ENCODE data around the gene GSTP1.
A peak's percentile ranks its signal among the peaks of the same experiment; 100 is the strongest.
"Not testable (repeated sequence)": the region's sequence is repeated elsewhere in the genome, so short reads cannot be mapped to it uniquely, and the experiment has no call there.

The GSTP1 gene

DNA sequence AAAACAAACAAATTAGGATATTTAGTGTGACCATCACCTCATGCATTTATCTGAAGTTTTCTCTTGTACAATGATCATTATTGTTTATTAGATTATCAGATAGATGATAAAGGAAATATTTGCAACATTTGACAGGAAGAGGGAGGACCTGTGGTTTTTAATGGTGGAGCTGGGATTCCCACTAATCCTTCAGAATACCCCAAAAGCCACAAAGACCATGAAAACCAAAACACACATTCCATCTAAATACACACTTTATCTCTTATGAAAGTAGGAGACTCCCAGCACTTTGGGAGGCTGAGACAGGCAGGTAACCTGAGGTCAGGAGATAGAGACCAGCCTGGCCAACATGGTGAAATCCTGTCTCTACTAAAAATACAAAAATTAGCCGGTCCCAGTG is 15.5 kb downstream of the GSTP1 start:
- no peak for DNase-seq

DNA sequence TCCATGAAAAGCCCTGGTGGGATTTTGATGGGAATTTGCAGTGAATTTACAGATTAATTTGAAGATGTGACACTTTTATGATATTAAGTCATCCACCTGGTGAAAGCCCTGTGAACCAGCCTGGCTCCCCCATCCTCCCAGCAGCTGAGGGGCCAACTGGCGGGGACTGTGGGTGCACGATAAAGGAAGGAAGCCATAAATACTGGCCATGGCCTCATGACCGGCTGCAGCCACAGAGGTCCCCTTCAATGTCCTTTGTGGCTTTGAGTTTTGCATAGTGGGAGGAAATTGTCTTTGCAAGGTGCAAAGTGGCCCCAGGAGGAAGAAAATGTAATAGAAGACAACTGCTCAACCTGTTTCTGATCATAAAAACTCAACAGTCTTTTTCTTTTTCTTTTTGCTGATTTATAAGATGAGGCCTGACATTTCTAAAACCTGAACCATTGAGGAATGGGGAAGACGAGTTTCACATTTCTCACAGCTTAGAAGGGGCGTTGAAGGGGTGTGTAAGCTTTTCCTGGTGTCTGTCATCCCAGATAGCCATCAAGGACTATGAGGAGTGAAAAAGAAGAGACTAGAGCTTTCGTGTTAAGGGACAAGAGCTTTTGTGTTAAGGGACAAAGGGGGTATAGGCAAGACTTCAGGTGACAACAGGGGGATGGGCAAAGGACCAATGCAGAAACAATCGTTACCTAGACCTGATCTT is 16.9 kb downstream of the GSTP1 start:
- DNase-seq = no peak

DNA sequence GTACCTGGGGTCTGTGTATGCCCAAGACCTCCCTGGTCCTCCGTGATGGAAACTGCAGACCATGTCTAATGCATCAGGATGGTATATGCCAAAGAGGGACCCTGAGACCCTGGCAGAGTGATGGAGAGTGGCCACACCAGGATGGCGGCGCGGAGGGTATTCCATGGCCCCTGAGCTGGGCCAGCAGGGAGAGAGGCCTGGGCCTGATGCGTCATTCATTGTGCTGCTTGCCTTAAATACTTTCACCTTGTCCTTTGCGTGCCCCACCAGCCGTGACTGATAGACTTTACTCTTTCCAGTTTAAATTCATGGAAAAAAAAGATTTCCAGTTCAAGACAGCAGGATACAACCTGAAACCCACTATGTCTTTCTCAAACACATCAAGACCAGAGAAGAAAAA is 17.5 kb downstream of the GSTP1 start:
- no peak for DNase-seq

DNA sequence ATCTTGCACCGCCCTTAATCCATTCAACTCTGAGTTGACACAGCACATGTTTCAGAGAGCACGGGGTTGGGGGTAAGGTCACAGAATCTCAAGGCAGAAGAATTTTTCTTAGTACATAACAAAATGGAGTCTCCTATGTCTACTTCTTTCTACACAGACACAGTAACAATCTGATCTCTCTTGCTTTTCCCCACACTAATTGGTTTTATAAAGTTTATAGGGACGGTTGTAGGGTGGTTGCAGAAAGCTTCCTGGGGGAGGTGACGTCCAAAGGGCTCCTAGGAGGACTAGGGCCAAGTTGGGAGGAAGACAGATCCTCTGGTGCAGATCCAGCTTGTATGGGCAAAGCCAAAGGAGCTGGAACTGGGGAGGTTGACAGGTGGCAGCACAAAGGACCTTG is 20.5 kb downstream of the GSTP1 start:
- not testable (repeated sequence) for DNase-seq

DNA sequence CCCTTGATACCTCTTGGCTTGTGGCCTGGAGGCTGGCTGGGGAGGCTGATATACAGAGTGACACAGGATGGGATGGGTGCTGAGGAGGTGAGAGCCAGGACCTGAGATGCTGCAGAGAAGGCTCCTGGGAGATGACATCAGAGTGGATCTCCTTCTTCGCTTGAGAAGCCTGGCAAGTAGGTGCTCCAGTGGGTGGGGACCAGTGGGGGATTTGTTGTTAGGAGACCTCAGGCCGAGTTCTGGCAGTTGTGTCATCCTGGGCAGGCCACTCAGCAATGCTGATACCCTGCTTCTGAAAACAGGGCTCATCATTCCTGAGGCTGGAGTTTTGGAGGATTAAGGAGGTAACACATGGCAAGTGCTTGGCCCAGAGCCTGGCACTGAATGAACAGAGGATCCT is 21.2 kb downstream of the GSTP1 start:
- no peak for DNase-seq

DNA sequence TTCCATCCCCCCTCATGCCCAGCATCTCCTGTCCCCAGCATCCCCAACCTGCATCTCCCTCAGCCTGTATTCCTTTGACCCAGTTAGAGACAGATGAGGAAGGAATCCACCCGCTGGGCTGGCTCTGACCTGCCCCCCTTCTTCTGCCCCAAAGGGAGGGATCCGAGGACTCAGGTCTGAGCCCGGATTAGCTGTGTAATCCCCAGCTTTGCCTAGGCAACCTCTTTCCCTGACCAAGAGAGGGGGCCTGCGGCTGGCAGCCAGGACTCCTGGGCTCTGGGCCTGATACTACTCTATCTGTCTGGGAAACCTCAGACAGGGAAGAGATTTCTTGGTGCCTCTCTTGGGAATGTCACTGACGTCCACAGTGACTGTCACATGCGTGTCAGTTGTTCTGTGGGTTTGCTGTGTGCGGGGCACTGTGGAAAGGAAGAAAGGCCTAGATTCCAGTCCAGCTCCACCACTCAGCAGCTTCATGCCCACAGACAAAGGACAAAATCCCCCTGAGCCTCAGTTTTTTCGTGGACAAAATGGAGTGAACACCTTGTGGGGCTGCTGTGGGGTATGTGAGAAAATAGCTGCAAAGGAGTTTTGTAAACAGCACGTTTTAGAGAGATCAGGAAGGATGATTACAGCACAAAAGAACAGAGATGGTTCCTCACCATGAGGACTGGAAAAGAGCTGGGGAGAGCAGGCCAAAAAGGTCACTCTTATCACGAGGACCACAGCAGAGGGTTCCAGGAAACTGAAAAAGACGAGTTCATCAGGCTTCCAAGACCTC is 21.8 kb downstream of the GSTP1 start:
- no peak for DNase-seq

DNA sequence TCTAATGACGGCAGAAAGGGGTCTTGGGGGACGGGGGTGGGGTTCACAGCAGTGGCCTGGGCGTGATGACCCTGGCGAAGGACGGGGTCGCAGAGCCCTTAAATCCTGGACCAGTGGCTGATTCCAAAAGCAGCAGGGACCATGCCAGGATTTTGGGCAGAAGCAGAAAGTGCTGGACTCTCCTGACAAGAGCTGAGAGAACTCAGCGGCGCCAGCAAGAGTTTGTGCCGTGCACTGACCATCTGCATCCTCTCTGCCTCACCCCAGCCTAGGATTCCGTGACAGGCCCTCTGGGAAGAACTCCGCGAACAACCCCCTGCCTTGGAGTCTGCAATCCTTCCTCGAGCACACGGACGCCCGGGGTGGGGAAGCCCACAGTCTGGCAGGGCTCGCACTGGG is 22.5 kb downstream of the GSTP1 start:
- no peak for DNase-seq

DNA sequence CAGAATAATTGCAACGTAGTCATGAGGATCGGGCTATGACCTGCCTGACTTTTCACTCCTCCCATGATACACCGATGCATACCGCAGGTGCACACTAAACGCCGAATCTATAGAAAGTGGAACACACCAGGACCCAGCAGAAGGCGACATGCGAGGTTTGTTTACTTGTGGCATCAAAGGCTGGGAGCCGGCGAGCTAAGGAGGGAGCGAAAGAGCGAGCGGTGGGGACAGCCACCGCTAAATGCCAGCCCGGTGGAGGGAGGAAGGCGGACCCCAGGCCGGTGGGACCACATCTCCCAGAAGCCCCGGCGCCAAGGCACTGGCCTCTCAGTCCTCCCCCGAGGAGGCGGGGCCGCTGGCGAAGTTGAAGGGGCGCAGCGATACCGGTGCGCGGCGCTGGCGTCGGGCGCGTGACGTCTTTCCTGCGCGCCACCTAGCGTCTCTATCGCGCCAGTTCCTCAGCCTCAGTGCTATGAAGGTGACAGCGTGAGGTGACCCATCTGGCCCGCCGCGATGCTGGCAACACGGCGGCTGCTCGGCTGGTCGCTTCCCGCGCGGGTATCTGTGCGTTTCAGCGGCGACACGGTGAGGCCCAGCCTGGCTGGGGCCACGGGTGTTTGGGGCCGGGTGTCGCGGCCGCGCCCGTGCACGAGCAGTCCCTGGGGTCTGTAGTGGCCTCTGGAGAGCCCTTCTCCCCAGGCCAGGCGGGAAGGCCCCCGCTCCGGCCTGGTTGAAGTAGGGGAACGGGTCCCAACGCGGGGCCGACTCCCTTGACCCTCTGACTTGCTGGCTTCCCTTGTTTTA is 23.1 kb downstream of the GSTP1 start, which contains the start of gene NDUFV1:
NDUFV1 (plus strand) TSS at position 445 of the 804 bp plus-strand sequence; CDS start at position 514, 69 bp downstream.
- DNase-seq = peak; percentile 88

DNA sequence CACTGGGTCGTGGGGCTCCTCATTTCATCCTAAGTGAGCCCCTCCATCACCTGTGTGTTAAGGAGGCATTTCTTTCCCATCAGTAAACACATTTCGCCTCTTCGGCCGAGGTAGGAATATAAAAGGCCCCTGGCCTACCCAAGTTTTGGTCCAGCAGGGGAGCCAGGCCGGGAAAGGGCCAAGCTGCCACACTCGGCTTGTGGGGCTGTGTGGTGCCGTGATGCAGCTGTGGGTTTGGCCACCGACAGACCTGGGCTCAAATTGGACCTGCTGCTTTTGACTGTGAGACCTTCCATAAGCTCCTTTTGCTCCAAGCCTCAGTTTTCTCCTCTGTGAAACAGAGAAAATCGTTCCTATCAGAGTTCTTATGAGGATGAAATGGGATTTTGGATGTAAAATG is 23.9 kb downstream of the GSTP1 start:
- no peak for DNase-seq

DNA sequence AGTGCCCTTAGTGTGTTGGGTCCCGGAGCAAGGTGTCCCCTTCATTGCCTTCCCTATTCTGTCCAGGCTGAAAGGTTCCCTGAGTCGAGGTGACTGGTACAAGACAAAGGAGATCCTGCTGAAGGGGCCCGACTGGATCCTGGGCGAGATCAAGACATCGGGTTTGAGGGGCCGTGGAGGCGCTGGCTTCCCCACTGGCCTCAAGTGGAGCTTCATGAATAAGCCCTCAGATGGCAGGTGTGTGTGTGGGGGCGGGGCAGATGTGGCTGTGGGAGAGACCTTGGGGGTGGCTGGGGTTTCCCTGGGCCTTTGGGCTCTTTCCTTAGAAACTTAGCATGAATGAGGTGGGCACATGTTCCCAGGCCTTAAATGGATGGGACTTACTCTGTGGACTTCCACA is 24.9 kb downstream of the GSTP1 start:
- no peak for DNase-seq

DNA sequence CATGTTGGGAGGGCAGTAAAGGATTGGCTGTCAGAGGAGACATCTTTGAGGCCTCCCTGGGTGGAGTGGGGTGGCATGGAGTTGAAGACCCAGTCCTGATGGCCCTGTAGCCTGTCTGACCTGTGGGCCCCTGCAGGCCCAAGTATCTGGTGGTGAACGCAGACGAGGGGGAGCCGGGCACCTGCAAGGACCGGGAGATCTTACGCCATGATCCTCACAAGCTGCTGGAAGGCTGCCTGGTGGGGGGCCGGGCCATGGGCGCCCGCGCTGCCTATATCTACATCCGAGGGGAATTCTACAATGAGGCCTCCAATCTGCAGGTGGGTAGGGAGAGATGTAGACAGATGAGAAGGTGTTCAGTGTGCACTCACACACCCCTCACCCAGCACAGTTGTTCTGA is 25.7 kb downstream of the GSTP1 start:
- DNase-seq = no peak

DNA sequence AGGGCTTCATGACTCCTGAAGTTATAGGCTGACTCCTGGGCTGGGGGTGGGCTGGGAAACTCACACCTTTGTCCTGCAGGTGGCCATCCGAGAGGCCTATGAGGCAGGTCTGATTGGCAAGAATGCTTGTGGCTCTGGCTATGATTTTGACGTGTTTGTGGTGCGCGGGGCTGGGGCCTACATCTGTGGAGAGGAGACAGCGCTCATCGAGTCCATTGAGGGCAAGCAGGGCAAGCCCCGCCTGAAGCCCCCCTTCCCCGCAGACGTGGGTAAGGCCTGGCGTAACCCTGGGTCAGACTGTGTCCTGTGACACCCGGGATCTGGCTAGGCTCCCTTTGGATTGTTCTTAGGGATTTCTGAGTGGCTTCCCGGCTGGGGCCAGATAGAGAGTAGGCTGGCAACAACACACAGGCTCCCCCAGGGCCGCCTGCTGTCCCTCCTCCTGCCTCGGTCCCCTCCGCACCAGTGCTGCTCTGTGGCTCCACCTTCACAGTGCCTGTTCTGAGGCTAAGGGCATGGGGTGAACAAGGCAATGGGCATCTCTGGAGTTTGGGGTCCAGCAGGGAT is 26.8 kb downstream of the GSTP1 start:
- DNase-seq = no peak

DNA sequence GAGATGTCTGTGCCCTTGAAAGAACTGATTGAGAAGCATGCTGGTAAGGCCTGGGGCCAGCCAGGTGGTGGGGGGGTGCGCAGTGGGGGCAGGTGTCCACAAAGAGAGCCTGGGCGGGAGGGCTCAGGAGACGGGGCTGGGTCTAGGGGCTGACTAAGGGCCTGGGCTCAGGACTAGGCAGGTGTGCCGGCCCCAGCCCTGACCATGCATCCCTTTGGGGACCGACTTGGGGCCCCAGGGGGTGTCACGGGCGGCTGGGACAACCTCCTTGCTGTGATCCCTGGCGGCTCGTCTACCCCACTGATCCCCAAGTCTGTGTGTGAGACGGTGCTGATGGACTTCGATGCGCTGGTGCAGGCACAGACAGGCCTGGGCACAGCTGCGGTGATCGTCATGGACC is 27.6 kb downstream of the GSTP1 start:
- DNase-seq = no peak

DNA sequence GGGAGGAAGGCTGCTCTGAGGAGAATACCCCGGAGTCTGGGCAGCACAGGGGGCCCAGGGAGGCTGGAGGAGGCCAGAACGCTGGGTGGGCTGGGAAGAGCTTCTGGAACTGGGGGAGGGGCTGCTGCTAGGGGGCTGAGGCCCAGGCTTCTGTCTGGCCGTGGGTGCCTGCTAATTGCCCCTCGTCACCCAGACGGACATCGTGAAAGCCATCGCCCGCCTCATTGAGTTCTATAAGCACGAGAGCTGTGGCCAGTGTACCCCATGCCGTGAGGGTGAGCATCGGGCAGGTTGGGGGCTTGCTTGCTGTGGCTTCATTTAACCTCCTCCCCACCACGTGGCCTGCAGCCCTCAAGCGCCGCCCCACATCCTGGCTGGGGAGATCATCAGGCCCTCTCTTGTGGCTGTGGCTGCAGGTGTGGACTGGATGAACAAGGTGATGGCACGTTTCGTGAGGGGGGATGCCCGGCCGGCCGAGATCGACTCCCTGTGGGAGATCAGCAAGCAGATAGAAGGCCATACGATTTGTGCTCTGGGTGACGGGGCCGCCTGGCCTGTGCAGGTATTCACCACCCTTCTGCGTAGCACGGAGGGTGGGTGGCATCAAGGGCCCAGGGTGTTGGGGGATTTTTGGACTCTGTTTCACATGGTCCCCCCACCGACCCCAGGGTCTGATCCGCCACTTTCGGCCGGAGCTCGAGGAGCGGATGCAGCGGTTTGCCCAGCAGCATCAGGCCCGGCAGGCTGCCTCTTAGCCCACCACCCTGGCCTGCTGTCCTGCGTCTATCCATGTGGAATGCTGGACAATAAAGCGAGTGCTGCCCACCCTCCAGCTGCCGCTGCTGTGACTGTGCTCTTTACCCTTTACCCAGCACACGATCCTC is 28.3 kb downstream of the GSTP1 start:
- no peak for DNase-seq

DNA sequence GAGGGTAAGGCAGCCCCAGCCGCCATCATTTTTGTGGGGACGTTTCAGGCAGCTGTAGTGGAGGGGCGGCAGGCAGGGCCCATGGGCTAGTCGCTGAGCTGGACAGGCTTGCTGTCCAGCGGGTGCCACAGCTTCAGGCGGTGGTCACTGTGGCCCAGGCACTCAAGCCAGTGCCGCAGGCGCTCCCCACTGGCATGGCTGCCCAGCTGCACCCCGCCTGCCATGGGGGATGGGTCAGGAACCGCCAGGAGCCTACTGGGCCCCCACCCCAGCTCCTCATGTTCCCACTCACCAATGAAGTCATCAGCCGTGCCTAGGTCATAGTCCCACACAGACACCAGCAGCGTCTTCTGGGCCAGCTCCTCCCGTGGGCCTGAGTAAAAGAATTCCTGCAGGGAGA is 29.1 kb downstream of the GSTP1 start:
- no peak for DNase-seq

DNA sequence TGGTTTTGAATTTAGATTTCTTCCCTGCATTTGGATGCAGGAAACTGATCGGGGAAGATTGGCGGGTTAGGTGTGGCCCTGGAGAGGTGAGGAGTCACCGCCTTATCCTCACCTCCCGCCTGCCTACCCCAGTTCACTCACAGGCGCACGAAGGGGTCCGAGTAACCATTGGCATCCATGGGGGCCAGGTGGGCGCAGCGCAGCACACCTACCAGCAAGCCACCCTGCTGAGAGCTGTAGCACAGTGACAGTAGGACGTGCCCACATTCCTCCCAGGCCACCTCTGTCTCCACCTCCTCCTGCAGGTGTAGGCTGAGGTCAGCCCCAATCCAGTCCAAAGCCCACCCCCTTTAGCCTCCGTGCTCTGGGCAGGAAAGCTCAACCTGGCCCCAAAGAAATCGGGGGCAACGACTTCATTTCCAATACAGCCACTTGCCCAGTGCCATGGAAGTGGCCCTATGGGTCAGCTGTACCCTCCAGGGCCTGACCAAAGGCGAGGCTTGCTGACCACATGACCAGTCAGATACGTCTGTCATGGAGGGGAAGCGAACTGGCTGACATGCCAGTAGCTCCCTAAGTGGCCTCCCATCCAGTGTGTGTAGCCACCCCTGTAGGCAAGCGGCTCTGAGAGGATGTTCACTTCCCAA is 29.8 kb downstream of the GSTP1 start:
- no peak for DNase-seq

DNA sequence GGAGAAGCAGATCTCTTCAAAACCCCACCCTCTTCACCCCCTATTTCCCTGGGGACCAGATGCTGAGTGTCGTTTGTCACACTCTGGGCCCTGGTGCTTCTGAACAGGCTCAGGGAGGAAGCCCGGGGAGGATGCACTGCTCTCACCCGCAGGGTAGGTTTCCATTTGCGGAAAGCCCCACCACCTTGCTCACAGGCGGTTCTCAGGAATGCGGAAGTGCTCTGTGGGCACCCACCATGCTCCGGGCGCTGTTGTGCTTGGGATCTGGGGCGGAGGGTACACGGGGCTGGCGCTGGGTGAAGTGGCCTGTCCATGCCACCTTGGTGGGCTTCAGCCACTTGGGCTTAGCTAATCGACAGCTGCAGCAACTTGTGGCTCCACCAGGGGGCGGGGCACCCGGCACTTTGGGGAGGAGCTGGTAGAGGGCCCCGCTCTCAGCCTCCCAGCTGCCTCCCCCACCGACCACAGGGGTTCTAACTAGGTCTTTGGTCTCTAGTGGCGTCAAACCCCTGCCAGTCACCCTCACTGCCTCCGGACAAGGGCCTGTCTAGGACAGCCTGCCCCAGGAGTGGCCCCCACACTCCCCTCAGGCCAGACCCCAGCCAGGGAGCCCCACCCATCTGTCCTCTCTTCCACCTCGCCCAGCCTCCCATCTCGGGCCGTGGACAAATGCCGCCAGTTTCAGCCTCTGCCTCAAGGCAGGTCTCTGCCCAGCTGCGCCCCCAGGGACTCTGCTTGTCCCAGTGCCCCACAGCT is 30.5 kb downstream of the GSTP1 start:
- DNase-seq = no peak

DNA sequence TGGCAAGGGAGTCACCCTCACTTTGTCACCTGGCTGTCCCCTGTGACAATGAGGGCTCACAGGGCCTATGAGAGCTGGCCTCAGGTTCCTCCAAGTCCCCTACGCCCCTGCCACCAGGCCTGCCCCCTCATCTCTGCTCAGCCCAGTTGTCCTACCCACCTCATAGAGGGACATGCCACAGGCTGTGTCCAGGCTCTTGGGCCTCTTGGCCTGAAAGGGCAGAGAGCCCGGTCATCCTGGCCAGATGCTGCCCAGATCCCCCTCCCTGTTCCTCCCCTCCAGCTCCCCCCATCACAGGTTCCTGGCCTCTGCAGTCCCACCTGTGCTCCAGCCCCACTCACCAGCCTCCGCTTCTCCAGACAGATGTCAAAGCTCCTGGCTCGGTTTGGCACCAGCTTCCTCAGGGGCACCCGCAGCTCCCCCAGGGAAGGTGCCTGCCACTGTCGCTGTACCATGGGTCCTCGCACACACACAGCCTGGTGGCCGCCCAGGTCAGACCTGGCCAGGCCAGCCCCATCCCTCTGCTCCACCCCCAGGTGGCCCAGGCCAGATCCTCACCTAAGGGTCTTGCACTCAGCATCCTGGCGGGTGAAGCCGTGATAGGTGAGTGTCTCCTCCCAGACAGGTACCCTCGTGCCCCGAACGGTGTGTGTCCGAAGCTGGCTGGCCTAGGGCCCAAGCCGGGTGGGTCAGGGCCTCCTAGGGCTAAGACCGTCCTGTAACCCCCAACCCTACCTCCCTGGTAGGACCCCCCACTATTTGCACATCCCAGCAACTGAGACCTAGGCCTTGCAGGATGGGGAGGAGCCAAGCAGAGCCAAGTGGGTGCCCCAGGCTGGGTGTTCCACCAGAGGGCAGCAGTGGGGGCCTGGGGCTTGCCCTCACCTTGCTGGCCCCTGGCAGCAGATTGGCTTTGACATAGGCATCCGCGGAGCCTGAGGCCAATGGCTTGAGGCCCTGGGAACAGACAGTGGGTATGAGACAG is 31.4 kb downstream of the GSTP1 start:
- DNase-seq = no peak

DNA sequence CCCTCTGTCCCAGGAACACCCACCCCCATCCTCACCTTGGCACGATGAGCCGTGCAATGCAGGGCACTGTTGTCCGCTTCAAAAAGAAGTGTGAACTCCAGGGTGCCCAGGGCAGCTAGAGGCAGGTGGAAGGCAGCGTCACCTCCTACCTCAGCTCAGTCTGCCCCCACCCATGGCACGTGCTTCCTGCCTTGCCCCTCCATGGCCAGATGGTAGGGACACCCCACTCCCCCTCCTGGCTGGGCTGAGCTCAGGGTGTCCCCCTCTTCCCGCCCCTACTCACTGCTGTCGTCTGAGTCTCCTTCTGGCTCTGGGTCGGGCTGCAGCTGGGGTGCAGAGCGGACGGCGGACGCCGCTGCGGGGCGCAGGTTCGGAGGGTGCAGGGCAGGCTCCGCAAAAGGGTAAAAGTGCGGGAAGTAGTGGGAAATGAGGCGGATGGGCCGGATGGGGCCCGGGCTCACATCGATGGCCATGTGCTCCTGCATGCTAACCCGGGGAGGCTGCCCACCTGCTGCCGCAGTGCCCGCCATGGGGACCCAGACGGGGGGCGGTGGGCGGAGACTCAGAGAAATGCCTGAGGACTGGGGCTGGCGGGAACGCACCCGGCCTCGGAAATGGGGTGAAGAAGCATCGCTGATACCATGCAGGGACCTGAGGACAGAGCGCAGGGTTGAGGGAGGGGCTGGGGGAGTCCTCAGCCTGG is 32.3 kb downstream of the GSTP1 start:
- no peak for DNase-seq

Data from NCI-H526 treated with DMSO at 0.1 percent for 48 hours (cell line).